ENCODE data around the gene ATRIP. TPM values are rescaled to one million over a fixed set of nuclear protein-coding genes. Genes with fewer than 3 reads are reported as not detected.
"Not testable (repeated sequence)": the region's sequence is repeated elsewhere in the genome, so short reads cannot be mapped to it uniquely, and the experiment has no call there.

Gene ATRIP
- total and polyA plus RNA-seq, 9 donors, result 3.9 to 11.4 (median 6.4) TPM

GRCh38 chr3:48473617-48473952 is 27.0 kb downstream of the ATRIP start:
- no peak for DNase-seq
- no peak overlapping the region for H3K4me3 ChIP-seq
- WGBS, 3 donors, result 60 to 69% (median 65%) methylated on average over 5 of the region's 5 CpGs
- H3K9me3 ChIP-seq, result no peaks in the 10 kb centered on the region
- TF ChIP-seq CTCF (IDR thresholded peaks at IDR 0.05), result no peak
- TF ChIP-seq POLR2A (IDR thresholded peaks at IDR 0.05), result no peak
- TF ChIP-seq EP300 (IDR thresholded peaks at IDR 0.05), result no peak
- H3K4me1 ChIP-seq (ENCODE audit: insufficient read depth), result peaks cover 11% of the 10 kb centered on the region
- intact Hi-C loops (cut with DNase I), result no loop called here
- no peaks in the 10 kb centered on the region for H3K27me3 ChIP-seq
- H3K36me3 ChIP-seq, result no peaks in the 10 kb centered on the region
- H3K27ac ChIP-seq, result peak overlapping the region; percentile 92 to 96

DNA sequence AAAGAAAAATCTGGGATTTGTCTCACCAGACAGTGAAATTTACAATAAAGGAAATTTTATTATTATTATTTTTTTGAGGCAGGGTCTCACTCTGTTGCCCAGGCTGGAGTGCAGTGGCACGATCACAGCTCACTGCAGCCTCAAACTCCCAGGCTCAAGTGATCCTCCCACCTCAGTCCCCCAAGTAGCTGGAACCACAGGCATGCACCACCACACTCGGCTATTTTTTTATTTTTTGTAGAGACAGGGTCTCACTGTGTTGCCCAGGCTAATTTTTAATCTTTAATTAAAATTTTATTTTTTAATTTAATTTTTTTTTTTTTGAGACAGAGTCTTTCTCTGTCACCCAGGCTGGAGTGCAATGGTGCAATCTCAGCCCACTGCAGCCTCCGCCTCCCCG is 27.5 kb downstream of the ATRIP start:
- intact Hi-C loops (cut with DNase I); H3K9me3 ChIP-seq; H3K27me3 ChIP-seq; H3K4me3 ChIP-seq; H3K36me3 ChIP-seq; DNase-seq: not testable (repeated sequence)
- peak overlapping the region in 1 of 2 donors; percentile 96 for H3K27ac ChIP-seq
- H3K4me1 ChIP-seq (ENCODE audit: insufficient read depth), result peaks cover 11% of the 10 kb centered on the region
- 92 to 93% (median 92%) methylated on average over 4 of the region's 4 CpGs for WGBS, 3 donors

DNA sequence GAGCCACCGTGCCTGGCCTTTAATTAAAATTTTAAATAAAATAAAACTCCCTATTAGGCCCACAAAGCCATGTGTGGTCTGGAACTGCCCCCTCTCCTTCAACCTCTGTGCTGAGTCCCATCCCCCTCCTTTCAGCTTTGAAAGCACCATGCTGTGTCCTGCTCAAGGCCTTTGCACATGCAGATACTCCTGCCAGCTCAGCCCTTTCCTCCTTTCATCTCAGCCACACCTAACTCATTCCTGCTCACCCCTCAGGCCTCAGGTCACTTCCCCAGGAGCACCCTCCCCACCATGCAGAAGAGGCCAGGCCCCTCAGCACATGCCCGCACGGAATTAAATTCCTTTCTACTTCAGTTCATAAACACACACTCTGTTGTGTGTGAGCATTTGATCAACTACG is 28.1 kb downstream of the ATRIP start:
- DNase-seq, result no peak
- TF ChIP-seq POLR2A (IDR thresholded peaks at IDR 0.05) (no peak), EP300 (IDR thresholded peaks at IDR 0.05) (no peak), CTCF (IDR thresholded peaks at IDR 0.05) (no peak)
- H3K4me1 ChIP-seq (ENCODE audit: insufficient read depth), result peaks cover 8% of the 10 kb centered on the region
- intact Hi-C loops (cut with DNase I), result no loop called here
- no peaks in the 10 kb centered on the region for H3K36me3 ChIP-seq
- H3K27ac ChIP-seq, result no peak overlapping the region
- H3K4me3 ChIP-seq, result no peak overlapping the region
- H3K27me3 ChIP-seq, result no peaks in the 10 kb centered on the region
- 35 to 43% (median 41%) methylated on average over 4 of the region's 4 CpGs for WGBS, 3 donors
- no peaks in the 10 kb centered on the region for H3K9me3 ChIP-seq

- H3K27ac ChIP-seq, result no peak overlapping the region
- peaks cover 5% of the 10 kb centered on the region for H3K4me1 ChIP-seq (ENCODE audit: insufficient read depth)
- H3K9me3 ChIP-seq, result no peaks in the 10 kb centered on the region
- no peak overlapping the region for H3K4me3 ChIP-seq
- H3K27me3 ChIP-seq, result no peaks in the 10 kb centered on the region
- no peaks in the 10 kb centered on the region for H3K36me3 ChIP-seq
- DNase-seq, result no peak
- no peak for TF ChIP-seq POLR2A (IDR thresholded peaks at IDR 0.05)
- TF ChIP-seq EP300 (IDR thresholded peaks at IDR 0.05), result no peak
- no peak for TF ChIP-seq CTCF (IDR thresholded peaks at IDR 0.05)
- WGBS, 3 donors, result 80 to 83% (median 82%) methylated on average over 11 of the region's 11 CpGs
- intact Hi-C loops (cut with DNase I), result no loop called here
Observed at GRCh38 chr3:48475188-48475587, 28.7 kb downstream of the ATRIP start.

DNA sequence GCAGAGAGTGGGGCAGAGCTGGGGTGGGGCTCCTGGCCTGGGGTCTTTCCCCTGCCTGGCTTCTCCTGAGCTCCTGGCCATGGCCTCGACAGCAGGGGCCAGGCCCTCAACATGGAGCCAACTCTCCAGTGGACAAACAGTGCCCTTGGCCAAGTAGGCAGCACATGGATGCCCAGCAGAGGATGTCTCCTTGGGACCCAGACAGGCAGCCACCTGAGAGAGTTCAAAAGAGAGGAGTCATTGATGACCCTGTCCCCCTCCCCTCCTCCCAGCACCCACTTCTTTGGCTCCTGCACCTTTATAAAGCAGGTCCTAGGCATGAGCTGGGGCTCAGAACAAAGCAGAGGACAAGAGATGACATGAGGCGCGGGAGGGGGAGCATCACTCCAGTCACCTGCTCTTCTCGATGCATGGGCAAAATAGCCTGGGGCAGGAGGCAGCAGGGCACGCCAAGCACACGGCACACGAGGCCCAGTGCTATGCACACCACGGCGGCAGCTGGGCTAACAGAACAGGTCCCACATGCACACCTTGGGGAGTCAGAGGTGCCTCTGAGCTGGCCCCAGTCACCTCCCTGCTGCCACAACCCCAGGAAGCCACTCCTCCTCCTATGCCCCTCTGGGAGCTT is 30.0 kb downstream of the ATRIP start:
- DNase-seq, result no peak
- no peaks in the 10 kb centered on the region for H3K27me3 ChIP-seq
- no peaks in the 10 kb centered on the region for H3K9me3 ChIP-seq
- peaks cover 3% of the 10 kb centered on the region for H3K4me1 ChIP-seq (ENCODE audit: insufficient read depth)
- H3K36me3 ChIP-seq, result no peaks in the 10 kb centered on the region
- intact Hi-C loops (cut with DNase I), result no loop called here
- TF ChIP-seq EP300 (IDR thresholded peaks at IDR 0.05) (no peak), POLR2A (IDR thresholded peaks at IDR 0.05) (no peak), CTCF (IDR thresholded peaks at IDR 0.05) (no peak)
- H3K4me3 ChIP-seq, result no peak overlapping the region
- no peak overlapping the region for H3K27ac ChIP-seq
- WGBS, 3 donors, result 86 to 88% (median 87%) methylated on average over 9 of the region's 9 CpGs
